ENCODE measurements around the gene CD302.
"Not testable (repeated sequence)": the region's sequence is repeated elsewhere in the genome, so short reads cannot be mapped to it uniquely, and the experiment has no call there.

The CD302 gene

GRCh38 chr2:159792599-159792998 lies 5.4 kb downstream of the CD302 start:
- TF ChIP-seq, protein P1, sequence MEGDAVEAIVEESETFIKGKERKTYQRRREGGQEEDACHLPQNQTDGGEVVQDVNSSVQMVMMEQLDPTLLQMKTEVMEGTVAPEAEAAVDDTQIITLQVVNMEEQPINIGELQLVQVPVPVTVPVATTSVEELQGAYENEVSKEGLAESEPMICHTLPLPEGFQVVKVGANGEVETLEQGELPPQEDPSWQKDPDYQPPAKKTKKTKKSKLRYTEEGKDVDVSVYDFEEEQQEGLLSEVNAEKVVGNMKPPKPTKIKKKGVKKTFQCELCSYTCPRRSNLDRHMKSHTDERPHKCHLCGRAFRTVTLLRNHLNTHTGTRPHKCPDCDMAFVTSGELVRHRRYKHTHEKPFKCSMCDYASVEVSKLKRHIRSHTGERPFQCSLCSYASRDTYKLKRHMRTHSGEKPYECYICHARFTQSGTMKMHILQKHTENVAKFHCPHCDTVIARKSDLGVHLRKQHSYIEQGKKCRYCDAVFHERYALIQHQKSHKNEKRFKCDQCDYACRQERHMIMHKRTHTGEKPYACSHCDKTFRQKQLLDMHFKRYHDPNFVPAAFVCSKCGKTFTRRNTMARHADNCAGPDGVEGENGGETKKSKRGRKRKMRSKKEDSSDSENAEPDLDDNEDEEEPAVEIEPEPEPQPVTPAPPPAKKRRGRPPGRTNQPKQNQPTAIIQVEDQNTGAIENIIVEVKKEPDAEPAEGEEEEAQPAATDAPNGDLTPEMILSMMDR (IDR thresholded peaks at IDR 0.05; ENCODE audit: borderline replicate concordance, insufficient read depth, low read depth, low read length), result no peak
- H3K4me3 ChIP-seq (ENCODE audit: low read depth, low read length), result no peak overlapping the region

DNA sequence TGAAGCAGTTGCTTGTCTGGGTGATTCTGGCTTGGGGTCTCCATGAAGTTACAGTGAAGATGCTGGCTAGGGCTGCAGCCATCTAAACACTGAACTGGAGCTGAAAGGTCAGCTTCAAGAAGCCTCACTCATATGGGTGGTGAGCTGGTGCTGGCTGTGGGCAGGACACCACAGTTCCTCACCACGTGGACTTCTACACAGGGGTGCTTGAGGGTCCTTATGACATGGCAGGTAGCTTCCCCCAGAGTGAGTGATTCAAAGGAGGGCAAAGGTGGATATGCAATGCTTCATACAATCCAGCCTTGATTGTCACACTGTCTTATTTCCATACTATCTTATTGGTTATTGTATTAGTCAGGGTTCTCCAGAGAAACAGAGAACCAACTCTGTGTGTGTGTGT lies 6.0 kb downstream of the CD302 start:
- TF ChIP-seq, protein P1 (IDR thresholded peaks at IDR 0.05; ENCODE audit: borderline replicate concordance, insufficient read depth, low read depth, low read length), result no peak
- H3K4me3 ChIP-seq (ENCODE audit: low read depth, low read length), result no peak overlapping the region

DNA sequence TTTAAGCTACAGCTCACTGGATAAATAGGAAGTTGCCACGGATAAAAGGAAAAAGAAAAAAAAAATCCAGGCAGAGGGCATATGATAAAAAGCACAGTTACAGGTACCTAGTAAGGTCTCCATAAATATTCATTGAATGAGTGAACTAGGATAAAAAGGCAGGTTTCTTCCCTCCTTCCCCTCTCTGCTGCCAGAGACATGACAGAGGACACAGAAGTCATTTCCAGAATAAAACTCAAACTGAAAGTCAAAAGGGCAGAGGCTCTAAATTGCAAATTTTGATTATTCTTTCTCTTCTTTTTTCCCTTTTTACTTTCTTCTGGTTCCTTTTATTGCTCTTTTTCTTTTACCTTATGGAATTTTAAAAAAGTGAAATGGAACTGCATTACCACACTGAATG lies 7.7 kb downstream of the CD302 start:
- no peak overlapping the region for H3K4me3 ChIP-seq (ENCODE audit: low read depth, low read length)
- TF ChIP-seq, protein P1 (IDR thresholded peaks at IDR 0.05; ENCODE audit: borderline replicate concordance, insufficient read depth, low read depth, low read length), result no peak

- TF ChIP-seq, protein P1 (IDR thresholded peaks at IDR 0.05; ENCODE audit: borderline replicate concordance, insufficient read depth, low read depth, low read length), result no peak
- H3K4me3 ChIP-seq (ENCODE audit: low read depth, low read length), result no peak overlapping the region
These were observed 9.8 kb downstream of the CD302 start for GRCh38 chr2:159788253-159788652.

DNA sequence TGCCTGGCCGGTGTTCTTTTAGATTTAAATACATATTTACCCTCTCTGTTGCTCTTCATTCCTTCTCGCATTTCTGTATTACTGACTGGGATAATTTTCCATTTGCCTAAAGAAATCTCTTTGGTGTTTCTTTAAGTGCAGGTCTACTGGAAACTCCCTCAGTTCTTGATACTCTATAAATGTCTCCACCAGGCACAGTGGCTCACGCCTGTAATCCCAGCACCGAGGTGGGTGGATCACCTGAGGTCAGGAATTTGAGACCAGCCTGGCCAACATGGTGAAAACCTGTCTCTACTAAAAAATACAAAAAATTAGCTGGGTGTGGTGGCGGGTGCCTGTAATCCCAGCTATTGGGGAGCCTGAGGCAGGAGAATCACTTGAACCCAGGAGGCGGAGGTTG lies 10.4 kb downstream of the CD302 start:
- not testable (repeated sequence) for H3K4me3 ChIP-seq (ENCODE audit: low read depth, low read length)

DNA sequence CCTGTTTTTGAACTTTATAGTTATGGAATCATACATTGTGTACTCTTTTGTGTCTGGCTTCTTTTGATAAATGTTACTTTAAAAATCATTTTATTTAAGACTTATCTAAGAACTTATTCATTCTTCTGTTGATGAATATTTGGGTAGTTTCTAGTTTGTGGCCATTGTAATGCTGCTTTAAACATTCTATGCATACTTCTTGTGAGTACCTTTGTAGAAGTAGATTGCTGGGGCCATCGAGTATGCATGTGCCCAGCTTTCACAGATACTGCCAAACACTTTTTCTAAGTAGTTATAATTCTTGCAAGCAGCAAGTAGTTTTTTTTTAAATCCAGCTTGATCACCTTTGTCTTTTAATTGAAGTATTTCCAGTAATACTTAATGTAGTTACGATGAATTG lies 11.1 kb downstream of the CD302 start:
- no peak overlapping the region for H3K4me3 ChIP-seq (ENCODE audit: low read depth, low read length)
- TF ChIP-seq, protein P1 (IDR thresholded peaks at IDR 0.05; ENCODE audit: borderline replicate concordance, insufficient read depth, low read depth, low read length), result no peak

DNA sequence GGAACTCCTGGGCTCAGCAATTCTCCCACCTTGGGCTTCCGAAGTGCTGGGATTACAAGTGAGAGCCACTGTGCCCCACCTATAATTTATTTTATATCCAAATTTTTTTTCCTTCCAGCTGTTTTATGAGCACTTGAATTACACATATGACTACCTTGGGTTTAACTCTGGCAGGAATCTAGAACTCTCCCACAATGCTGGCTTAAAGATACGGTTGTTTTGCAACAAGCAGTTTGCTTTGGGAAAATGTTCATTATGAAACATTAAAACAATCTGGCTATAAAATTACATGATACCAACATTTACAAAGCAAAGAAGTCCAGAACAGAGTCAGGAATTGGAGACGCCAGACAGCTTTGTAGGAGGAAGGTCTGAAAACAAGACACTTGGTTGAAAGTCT lies 12.8 kb downstream of the CD302 start:
- TF ChIP-seq, protein P1 (IDR thresholded peaks at IDR 0.05; ENCODE audit: borderline replicate concordance, insufficient read depth, low read depth, low read length), result no peak
- no peak overlapping the region for H3K4me3 ChIP-seq (ENCODE audit: low read depth, low read length)

DNA sequence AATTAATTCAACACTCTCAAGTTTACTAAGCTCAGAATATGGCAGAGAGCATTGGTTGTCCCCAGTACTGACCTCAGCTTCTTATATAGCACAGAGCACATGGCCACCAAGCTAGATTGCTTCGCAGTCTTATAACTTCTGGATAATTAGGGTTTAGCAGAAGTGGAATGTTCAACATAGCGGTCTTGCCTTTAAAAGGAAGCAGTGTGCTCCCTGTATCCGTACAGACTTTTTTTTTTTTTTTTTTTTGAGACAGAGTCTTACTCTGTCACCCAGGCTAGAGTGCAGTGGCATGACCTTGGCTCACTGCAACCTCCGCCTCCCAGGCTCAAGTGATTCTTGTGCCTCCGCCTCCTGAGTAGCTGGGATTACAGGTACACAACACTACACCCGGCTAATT lies 13.3 kb downstream of the CD302 start:
- not testable (repeated sequence) for H3K4me3 ChIP-seq (ENCODE audit: low read depth, low read length)

Data from GM12875 (cell line).